WTC11 (cell line): ENCODE data around the gene ADAM17. TPM values are rescaled to one million over a fixed set of nuclear protein-coding genes. Genes with fewer than 3 reads are reported as not detected.

Experiments used
- ATAC-seq: fragments of 200-7000 bp; cut with Tn5 transposase; 2 replicates; pipeline ENCODE4 v1.10.0; 2021; ENCODE audit warnings: mild to moderate bottlenecking, moderate library complexity
- CTCF ChIA-PET: fragments of 300-600 bp; sonication (Branson Sonifier 250); formaldehyde crosslinking; loops from one replicate; lab custom pipeline; 2021; ENCODE audit warnings: antibody characterized with exemption; lab: Charles Lee
- POLR2A ChIA-PET: fragments of 350-600 bp; sonication (Branson Sonifier 250); formaldehyde crosslinking; loops from one replicate; lab custom pipeline; 2021; ENCODE audit warnings: antibody characterized with exemption; lab: Charles Lee
- DNase-seq: peaks from one replicate; pipeline ENCODE4 v3.0.0; 2021; ENCODE audit warnings: low spot score
- H3K27ac Mint-ChIP-seq: 2 replicates; pipeline ENCODE4 v1.8.0; 2021; ENCODE audit warnings: mixed read lengths
- H3K27me3 Mint-ChIP-seq: 2 replicates; pipeline ENCODE4 v1.8.0; 2021; ENCODE audit warnings: low read depth, mild to moderate bottlenecking, moderate library complexity, mixed read lengths
- H3K36me3 Mint-ChIP-seq: 2 replicates; pipeline ENCODE4 v1.8.0; 2021; ENCODE audit warnings: mixed read lengths
- H3K4me1 Mint-ChIP-seq: 2 replicates; pipeline ENCODE4 v1.8.0; 2022; ENCODE audit warnings: mixed read lengths
- H3K4me3 Mint-ChIP-seq: 2 replicates; pipeline ENCODE4 v1.8.0; 2021; ENCODE audit warnings: mild to moderate bottlenecking, moderate library complexity, mixed read lengths
- H3K9me3 Mint-ChIP-seq: 2 replicates; pipeline ENCODE4 v1.8.0; 2021; ENCODE audit warnings: mixed read lengths
- ATF2 ChIP-seq: sonication (generic); formaldehyde crosslinking; IDR thresholded peaks from 2 replicates; pipeline ENCODE4 v1.8.1; 2022; ENCODE audit warnings: low read depth, missing genetic modification reagents, borderline replicate concordance
- CDX4 ChIP-seq: fragments of 250-450 bp; sonication (Bioruptor Pico); IDR thresholded peaks from 2 replicates; pipeline ENCODE4 v1.9.0; 2021; ENCODE audit warnings: moderate library complexity, mild to moderate bottlenecking, inconsistent platforms, borderline replicate concordance
- CREB1 ChIP-seq: sonication (generic); formaldehyde crosslinking; IDR thresholded peaks from 2 replicates; pipeline ENCODE4 v1.8.0; 2023; ENCODE audit warnings: mild to moderate bottlenecking, missing genetic modification reagents
- CREM ChIP-seq: sonication (generic); formaldehyde crosslinking; IDR thresholded peaks from 2 replicates; pipeline ENCODE4 v1.8.1; 2022; ENCODE audit warnings: mild to moderate bottlenecking, missing genetic modification reagents, moderate library complexity
- CTCF ChIP-seq: fragments of 200-600 bp; IDR thresholded peaks from 2 replicates; pipeline ENCODE4 v1.8.0; 2022; ENCODE audit warnings: antibody characterized with exemption
- E2F1 ChIP-seq: sonication (generic); formaldehyde crosslinking; IDR thresholded peaks from 2 replicates; pipeline ENCODE4 v1.8.0; 2022; ENCODE audit warnings: mild to moderate bottlenecking, missing genetic modification reagents
- ETV6 ChIP-seq: sonication (generic); formaldehyde crosslinking; IDR thresholded peaks from 2 replicates; pipeline ENCODE4 v1.8.1; 2022; ENCODE audit warnings: mild to moderate bottlenecking, missing genetic modification reagents
- FOXK1 ChIP-seq: sonication (generic); formaldehyde crosslinking; IDR thresholded peaks from 2 replicates; pipeline ENCODE4 v1.8.0; 2022; ENCODE audit warnings: mild to moderate bottlenecking, moderate library complexity, missing genetic modification reagents
- IRF1 ChIP-seq: sonication (generic); formaldehyde crosslinking; IDR thresholded peaks from 2 replicates; pipeline ENCODE4 v1.8.0; 2023; ENCODE audit warnings: missing genetic modification reagents
- RELA ChIP-seq: sonication (generic); formaldehyde crosslinking; IDR thresholded peaks from 2 replicates; pipeline ENCODE4 v1.8.1; 2022; ENCODE audit warnings: missing genetic modification reagents, mild to moderate bottlenecking, borderline replicate concordance
- STAT6 ChIP-seq: sonication (generic); formaldehyde crosslinking; conservative IDR thresholded peaks from 2 replicates; pipeline ENCODE4 v1.8.1; 2023; ENCODE audit warnings: mild to moderate bottlenecking, low read depth, missing genetic modification reagents, moderate library complexity
- TP53 ChIP-seq: sonication (generic); formaldehyde crosslinking; IDR thresholded peaks from 2 replicates; pipeline ENCODE4 v1.8.1; 2023; ENCODE audit warnings: mild to moderate bottlenecking, missing genetic modification reagents
- USF1 ChIP-seq: sonication (generic); formaldehyde crosslinking; IDR thresholded peaks from 2 replicates; pipeline ENCODE4 v1.8.0; 2022; ENCODE audit warnings: mild to moderate bottlenecking, missing genetic modification reagents
- USF2 ChIP-seq: sonication (generic); formaldehyde crosslinking; IDR thresholded peaks from 2 replicates; pipeline ENCODE4 v1.8.1; 2023; ENCODE audit warnings: mild to moderate bottlenecking, missing genetic modification reagents, moderate library complexity
- ZNF121 ChIP-seq: sonication (generic); formaldehyde crosslinking; IDR thresholded peaks from 2 replicates; pipeline ENCODE4 v1.8.0; 2023; ENCODE audit warnings: missing genetic modification reagents
- ZNF317 ChIP-seq: sonication (generic); formaldehyde crosslinking; IDR thresholded peaks from 2 replicates; pipeline ENCODE4 v1.8.1; 2023; ENCODE audit warnings: low read depth, mild to moderate bottlenecking, moderate library complexity, missing genetic modification reagents, borderline replicate concordance
- ZNF423 ChIP-seq: fragments of 250-450 bp; sonication (Bioruptor Pico); IDR thresholded peaks from 2 replicates; pipeline ENCODE4 v2.1.2; 2022; ENCODE audit warnings: mild to moderate bottlenecking, moderate library complexity
- ZNF425 ChIP-seq: fragments of 250-450 bp; sonication (Bioruptor Pico); conservative IDR thresholded peaks from 2 replicates; pipeline ENCODE4 v1.9.0; 2021; ENCODE audit warnings: mild to moderate bottlenecking
- ZNF512 ChIP-seq: sonication (generic); formaldehyde crosslinking; IDR thresholded peaks from 2 replicates; pipeline ENCODE4 v1.8.1; 2022; ENCODE audit warnings: missing genetic modification reagents, borderline replicate concordance
- total RNA-seq: library from RNA; stranded (reverse); gene quantifications from 3 replicates; pipeline ENCODE4 v1.2.3, GENCODE V29; 2021

ADAM17 gene
- total RNA-seq, 1 experiment from 2014 or later = 25.9 TPM

- TF ChIP-seq CDX4 = no peak
- no peak for TF ChIP-seq ZNF512
- no peak for TF ChIP-seq ZNF317 (CRISPR knock-in tag)
- no peak for TF ChIP-seq ZNF423 (CRISPR knock-in tag)
- no peak for TF ChIP-seq STAT6
- TF ChIP-seq CREM (CRISPR knock-in tag) = no peak
- TF ChIP-seq IRF1 (CRISPR knock-in tag) = no peak
- no peak for TF ChIP-seq TP53
- no peak for TF ChIP-seq FOXK1 (CRISPR knock-in tag)
- TF ChIP-seq CTCF = no peak
- no peak for TF ChIP-seq USF1
These were observed 57.4 kb downstream of the ADAM17 start (continued) for GRCh38 chr2:9498210-9498609.

- ChIA-PET CTCF (no interaction called here), POLR2A (no interaction called here)
- H3K36me3 Mint-ChIP-seq = peaks cover 55% of the 10 kb centered on the region
- H3K4me1 Mint-ChIP-seq = 0 out of 2 replicates have a peak, but pooled peaks cover 5% of the 10 kb centered on the region
- peak overlapping the region; percentile 37; the same call in 1 of the 2 replicates for H3K27ac Mint-ChIP-seq
- H3K9me3 Mint-ChIP-seq = no peaks in the 10 kb centered on the region
- DNase-seq (no peak), ATAC-seq (peak; percentile 46; the same call in 1 of the 2 replicates)
- H3K27me3 Mint-ChIP-seq = no peaks in the 10 kb centered on the region
- H3K4me3 Mint-ChIP-seq = no peak overlapping the region
- TF ChIP-seq ETV6 (CRISPR knock-in tag) (no peak), CREB1 (no peak), RELA (CRISPR knock-in tag) (no peak), E2F1 (CRISPR knock-in tag) (no peak), ATF2 (no peak), ZNF425 (no peak), USF1 (no peak), USF2 (no peak), ZNF121 (CRISPR knock-in tag) (no peak), IRF1 (CRISPR knock-in tag) (no peak)
These were observed 58.6 kb downstream of the ADAM17 start for GRCh38 chr2:9497017-9497416.
